ENCODE measurements around the gene ICAM4. TPM values are rescaled to one million over a fixed set of nuclear protein-coding genes. Genes with fewer than 3 reads are reported as not detected.

ICAM4 gene
- total and polyA plus RNA-seq, 9 of the 15 experiments (the other 6 are each of a cell fraction or from before 2014, with no cell fraction given) = 14.1 to 86.1 (median 29.6) TPM

- TF ChIP-seq, protein P1, sequence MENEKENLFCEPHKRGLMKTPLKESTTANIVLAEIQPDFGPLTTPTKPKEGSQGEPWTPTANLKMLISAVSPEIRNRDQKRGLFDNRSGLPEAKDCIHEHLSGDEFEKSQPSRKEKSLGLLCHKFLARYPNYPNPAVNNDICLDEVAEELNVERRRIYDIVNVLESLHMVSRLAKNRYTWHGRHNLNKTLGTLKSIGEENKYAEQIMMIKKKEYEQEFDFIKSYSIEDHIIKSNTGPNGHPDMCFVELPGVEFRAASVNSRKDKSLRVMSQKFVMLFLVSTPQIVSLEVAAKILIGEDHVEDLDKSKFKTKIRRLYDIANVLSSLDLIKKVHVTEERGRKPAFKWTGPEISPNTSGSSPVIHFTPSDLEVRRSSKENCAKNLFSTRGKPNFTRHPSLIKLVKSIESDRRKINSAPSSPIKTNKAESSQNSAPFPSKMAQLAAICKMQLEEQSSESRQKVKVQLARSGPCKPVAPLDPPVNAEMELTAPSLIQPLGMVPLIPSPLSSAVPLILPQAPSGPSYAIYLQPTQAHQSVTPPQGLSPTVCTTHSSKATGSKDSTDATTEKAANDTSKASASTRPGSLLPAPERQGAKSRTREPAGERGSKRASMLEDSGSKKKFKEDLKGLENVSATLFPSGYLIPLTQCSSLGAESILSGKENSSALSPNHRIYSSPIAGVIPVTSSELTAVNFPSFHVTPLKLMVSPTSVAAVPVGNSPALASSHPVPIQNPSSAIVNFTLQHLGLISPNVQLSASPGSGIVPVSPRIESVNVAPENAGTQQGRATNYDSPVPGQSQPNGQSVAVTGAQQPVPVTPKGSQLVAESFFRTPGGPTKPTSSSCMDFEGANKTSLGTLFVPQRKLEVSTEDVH (IDR thresholded peaks at IDR 0.05; ENCODE audit: low read depth, partially characterized antibody) = peak; percentile 91
- no peak for TF ChIP-seq SNRNP70 (optimal IDR thresholded peaks at IDR 0.05; ENCODE audit: low read depth, low read length)
- TF ChIP-seq ZNF140 (CRISPR knock-in tag; IDR thresholded peaks at IDR 0.05) = no peak
- TF ChIP-seq HDAC8 (tag; IDR thresholded peaks at IDR 0.05) = peak; percentile 60; the same call in 1 of the 2 replicates
- TF ChIP-seq, protein P2, sequence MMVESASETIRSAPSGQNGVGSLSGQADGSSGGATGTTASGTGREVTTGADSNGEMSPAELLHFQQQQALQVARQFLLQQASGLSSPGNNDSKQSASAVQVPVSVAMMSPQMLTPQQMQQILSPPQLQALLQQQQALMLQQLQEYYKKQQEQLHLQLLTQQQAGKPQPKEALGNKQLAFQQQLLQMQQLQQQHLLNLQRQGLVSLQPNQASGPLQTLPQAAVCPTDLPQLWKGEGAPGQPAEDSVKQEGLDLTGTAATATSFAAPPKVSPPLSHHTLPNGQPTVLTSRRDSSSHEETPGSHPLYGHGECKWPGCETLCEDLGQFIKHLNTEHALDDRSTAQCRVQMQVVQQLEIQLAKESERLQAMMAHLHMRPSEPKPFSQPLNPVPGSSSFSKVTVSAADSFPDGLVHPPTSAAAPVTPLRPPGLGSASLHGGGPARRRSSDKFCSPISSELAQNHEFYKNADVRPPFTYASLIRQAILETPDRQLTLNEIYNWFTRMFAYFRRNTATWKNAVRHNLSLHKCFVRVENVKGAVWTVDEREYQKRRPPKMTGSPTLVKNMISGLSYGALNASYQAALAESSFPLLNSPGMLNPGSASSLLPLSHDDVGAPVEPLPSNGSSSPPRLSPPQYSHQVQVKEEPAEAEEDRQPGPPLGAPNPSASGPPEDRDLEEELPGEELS (CRISPR knock-in tag; IDR thresholded peaks at IDR 0.05; ENCODE audit: borderline replicate concordance) = no peak; the same call in 1 of the 2 replicates
- peak; percentile 97 for TF ChIP-seq SP1 (CRISPR knock-in tag; IDR thresholded peaks at IDR 0.05)
- no peak for TF ChIP-seq RFX7 (CRISPR knock-in tag; IDR thresholded peaks at IDR 0.05)
- TF ChIP-seq CBX5 (IDR thresholded peaks at IDR 0.05; ENCODE audit: borderline replicate concordance, low read depth) = no peak
- TF ChIP-seq SMAD3 (CRISPR knock-in tag; conservative IDR thresholded peaks at IDR 0.05) = no peak
- peak; percentile 97 for TF ChIP-seq CXXC5 (CRISPR knock-in tag; IDR thresholded peaks at IDR 0.05)
- TF ChIP-seq BHLHE40 (IDR thresholded peaks at IDR 0.05; ENCODE audit: low read length) = peak; percentile 69
- TF ChIP-seq ZBTB12 (CRISPR knock-in tag; IDR thresholded peaks at IDR 0.05) = peak; percentile 98
- TF ChIP-seq, protein P3, sequence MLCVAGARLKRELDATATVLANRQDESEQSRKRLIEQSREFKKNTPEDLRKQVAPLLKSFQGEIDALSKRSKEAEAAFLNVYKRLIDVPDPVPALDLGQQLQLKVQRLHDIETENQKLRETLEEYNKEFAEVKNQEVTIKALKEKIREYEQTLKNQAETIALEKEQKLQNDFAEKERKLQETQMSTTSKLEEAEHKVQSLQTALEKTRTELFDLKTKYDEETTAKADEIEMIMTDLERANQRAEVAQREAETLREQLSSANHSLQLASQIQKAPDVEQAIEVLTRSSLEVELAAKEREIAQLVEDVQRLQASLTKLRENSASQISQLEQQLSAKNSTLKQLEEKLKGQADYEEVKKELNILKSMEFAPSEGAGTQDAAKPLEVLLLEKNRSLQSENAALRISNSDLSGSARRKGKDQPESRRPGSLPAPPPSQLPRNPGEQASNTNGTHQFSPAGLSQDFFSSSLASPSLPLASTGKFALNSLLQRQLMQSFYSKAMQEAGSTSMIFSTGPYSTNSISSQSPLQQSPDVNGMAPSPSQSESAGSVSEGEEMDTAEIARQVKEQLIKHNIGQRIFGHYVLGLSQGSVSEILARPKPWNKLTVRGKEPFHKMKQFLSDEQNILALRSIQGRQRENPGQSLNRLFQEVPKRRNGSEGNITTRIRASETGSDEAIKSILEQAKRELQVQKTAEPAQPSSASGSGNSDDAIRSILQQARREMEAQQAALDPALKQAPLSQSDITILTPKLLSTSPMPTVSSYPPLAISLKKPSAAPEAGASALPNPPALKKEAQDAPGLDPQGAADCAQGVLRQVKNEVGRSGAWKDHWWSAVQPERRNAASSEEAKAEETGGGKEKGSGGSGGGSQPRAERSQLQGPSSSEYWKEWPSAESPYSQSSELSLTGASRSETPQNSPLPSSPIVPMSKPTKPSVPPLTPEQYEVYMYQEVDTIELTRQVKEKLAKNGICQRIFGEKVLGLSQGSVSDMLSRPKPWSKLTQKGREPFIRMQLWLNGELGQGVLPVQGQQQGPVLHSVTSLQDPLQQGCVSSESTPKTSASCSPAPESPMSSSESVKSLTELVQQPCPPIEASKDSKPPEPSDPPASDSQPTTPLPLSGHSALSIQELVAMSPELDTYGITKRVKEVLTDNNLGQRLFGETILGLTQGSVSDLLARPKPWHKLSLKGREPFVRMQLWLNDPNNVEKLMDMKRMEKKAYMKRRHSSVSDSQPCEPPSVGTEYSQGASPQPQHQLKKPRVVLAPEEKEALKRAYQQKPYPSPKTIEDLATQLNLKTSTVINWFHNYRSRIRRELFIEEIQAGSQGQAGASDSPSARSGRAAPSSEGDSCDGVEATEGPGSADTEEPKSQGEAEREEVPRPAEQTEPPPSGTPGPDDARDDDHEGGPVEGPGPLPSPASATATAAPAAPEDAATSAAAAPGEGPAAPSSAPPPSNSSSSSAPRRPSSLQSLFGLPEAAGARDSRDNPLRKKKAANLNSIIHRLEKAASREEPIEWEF (CRISPR knock-in tag; IDR thresholded peaks at IDR 0.05) = peak; percentile 68; the same call in 1 of the 2 replicates
These were observed 34.7 kb upstream of the ICAM4 start, which contains the start of gene MRPL4 (continued) for GRCh38 chr19:10251792-10252694.
